Measurements from ENCODE around the gene EMILIN3.

GRCh38 chr20:41394931-41395666 lies 28.5 kb upstream of the EMILIN3 start:
- TF ChIP-seq CTCF (IDR thresholded peaks at IDR 0.05 in 8 of 11, conservative IDR thresholded peaks at IDR 0.05 in 3 of 11) (no peak), POLR2A (IDR thresholded peaks at IDR 0.05) (no peak), POLR2AphosphoS5 (IDR thresholded peaks at IDR 0.05) (no peak)
